ENCODE results near the gene METTL13. TPM values are rescaled to one million over a fixed set of nuclear protein-coding genes. Genes with fewer than 3 reads are reported as not detected.

METTL13 gene
- total and polyA plus RNA-seq, 2 experiments from 2014 or later: 18.8 to 22.0 TPM

DNA sequence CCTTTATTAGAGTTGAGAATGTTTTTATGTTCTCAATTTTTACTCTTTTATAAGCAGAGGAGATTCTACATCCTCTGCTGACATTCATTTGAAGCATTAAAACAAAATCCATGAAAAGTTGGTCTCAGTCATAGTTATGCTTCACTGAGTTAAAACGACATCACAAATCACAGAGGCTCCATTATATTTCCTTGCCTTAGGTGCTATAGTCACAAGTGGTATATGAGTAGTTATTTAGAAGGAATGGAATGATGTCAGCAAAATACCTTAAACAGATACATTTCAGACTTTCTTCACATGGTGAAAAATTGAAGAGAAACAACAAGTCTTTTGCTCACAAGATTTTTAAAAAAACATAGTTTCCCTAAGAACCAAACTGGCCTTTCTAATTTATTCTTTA lies 11.7 kb upstream of the METTL13 start:
- Histone ChIP-seq H3K27ac (no peak overlapping the region), H2AFZ (no peak overlapping the region), H3K4me1 (ENCODE audit: insufficient read depth) (no peaks in the 10 kb centered on the region), H3K4me2 (ENCODE audit: unreplicated experiment) (no peak overlapping the region), H3K9ac (no peak overlapping the region), H3K79me2 (ENCODE audit: insufficient read depth) (no peaks in the 10 kb centered on the region), H3F3A (ENCODE audit: insufficient read depth) (no peaks in the 10 kb centered on the region), H3K27me3 (replicated peaks; ENCODE audit: insufficient read depth) (no peaks in the 10 kb centered on the region), H3K9me2 (ENCODE audit: insufficient read depth) (no peaks in the 10 kb centered on the region), H3K9me3 (ENCODE audit: low read depth) (no peaks in the 10 kb centered on the region), H3K36me3 (ENCODE audit: low read depth) (no peaks in the 10 kb centered on the region), H3K4me3 (no peak overlapping the region), H4K20me1 (ENCODE audit: insufficient read depth) (no peaks in the 10 kb centered on the region)
- in situ Hi-C loops (cut with MboI): no loop called here
- no peak for DNase-seq
- TF ChIP-seq EZH2 (IDR thresholded peaks at IDR 0.05; ENCODE audit: insufficient read depth, poor library complexity, severe bottlenecking) (no peak), EZH2phosphoT487 (IDR thresholded peaks at IDR 0.05; ENCODE audit: insufficient read depth, low read depth) (no peak)
- 42 to 45% methylated on average over 1 of the region's 1 CpG for WGBS, 2 experiments (ENCODE audit: low coverage in 1 of 2, low lambda C conversion rate in 2 of 2, missing lambda C conversion rate in 2 of 2)

DNA sequence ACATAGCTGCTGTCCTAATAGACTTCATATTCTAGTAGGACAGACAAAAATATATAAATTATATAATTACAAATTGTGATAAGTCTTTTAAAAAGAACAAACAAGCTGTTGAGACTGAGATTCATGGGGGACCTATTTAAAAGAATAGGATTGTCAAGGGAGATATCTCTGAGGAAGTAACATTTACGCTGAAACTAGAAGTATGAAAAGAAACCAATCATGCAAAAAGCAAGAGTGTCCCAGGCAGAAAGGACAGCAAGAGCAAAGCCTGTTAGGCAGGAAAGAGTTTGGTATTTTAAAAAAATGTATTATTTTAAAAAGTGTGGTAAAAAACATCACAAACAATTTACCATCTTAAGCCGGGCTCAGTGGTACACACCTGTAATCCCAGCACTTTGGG lies 9.1 kb upstream of the METTL13 start:
- H3K4me1 ChIP-seq (ENCODE audit: insufficient read depth): no peaks in the 10 kb centered on the region
- H2AFZ ChIP-seq: no peak overlapping the region
- no peaks in the 10 kb centered on the region for H3K79me2 ChIP-seq (ENCODE audit: insufficient read depth)
- no peaks in the 10 kb centered on the region for H3K36me3 ChIP-seq (ENCODE audit: low read depth)
- no peak for TF ChIP-seq EZH2 (IDR thresholded peaks at IDR 0.05; ENCODE audit: insufficient read depth, poor library complexity, severe bottlenecking)
- no peak overlapping the region for H3K4me2 ChIP-seq (ENCODE audit: unreplicated experiment)
- H3K9ac ChIP-seq: no peak overlapping the region
- no peak overlapping the region for H3K27ac ChIP-seq
- in situ Hi-C loops (cut with MboI): no loop called here
- no peak for DNase-seq
- no peaks in the 10 kb centered on the region for H3K9me2 ChIP-seq (ENCODE audit: insufficient read depth)
- H3K4me3 ChIP-seq: no peak overlapping the region
- no peaks in the 10 kb centered on the region for H3K27me3 ChIP-seq (replicated peaks; ENCODE audit: insufficient read depth)
- no peaks in the 10 kb centered on the region for H4K20me1 ChIP-seq (ENCODE audit: insufficient read depth)
- no peaks in the 10 kb centered on the region for H3K9me3 ChIP-seq (ENCODE audit: low read depth)
- WGBS, 2 experiments (ENCODE audit: low coverage in 1 of 2, low lambda C conversion rate in 2 of 2, missing lambda C conversion rate in 2 of 2): 73% methylated on average over 2 of the region's 2 CpGs
- H3F3A ChIP-seq (ENCODE audit: insufficient read depth): no peaks in the 10 kb centered on the region

DNA sequence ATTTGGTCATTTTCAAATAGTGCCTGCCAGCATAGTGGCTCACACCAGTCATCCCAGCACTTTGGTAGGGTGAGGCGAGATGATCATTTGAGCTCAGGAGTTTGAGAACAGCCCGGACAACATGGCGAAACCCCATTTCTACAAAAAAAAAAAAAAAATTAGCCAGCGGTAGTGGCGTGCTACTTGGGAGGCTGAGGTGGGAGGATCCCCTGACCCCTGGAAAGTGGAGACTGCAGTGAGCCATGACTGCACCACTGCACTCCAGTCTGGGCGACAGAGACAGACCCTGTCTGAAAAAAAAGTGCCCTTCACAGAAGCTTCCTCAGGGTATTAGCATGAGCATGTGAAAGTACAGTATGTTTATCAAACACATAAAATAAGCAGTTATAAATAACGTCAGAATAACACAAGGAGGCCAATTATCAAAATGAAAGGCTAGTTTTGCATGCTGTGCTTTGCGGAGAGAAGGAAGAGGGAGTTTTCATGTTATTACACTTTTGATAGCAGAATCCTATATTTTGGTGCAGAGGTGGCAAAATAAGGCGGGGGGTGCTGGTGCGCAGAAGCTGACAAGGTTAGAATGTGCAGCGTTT lies 781 bp upstream of the METTL13 start:
- peaks cover 6% of the 10 kb centered on the region for H3F3A ChIP-seq (ENCODE audit: insufficient read depth)

DNA sequence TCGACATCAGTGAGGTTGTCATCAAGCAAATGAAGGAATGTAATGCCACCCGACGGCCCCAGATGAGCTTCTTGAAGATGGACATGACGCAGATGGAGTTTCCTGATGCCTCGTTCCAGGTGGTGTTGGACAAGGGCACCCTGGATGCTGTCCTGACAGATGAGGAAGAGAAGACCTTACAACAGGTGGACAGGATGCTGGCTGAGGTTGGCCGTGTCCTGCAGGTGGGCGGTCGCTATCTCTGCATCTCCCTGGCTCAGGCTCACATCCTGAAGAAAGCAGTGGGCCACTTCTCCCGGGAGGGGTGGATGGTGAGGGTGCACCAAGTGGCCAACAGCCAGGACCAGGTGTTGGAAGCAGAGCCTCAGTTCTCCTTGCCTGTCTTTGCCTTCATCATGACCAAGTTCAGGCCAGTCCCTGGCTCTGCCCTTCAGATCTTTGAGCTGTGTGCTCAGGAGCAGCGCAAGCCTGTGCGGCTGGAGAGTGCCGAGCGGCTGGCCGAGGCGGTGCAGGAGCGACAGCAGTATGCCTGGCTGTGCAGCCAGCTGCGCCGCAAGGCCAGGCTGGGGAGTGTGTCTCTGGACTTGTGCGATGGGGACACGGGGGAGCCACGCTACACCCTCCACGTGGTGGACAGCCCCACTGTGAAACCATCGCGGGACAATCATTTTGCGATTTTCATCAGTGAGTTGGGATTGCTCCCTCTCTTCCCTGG lies 2.5 kb downstream of the METTL13 start:
- no peak overlapping the region for H3K4me2 ChIP-seq (ENCODE audit: unreplicated experiment)
- H3K27ac ChIP-seq: no peak overlapping the region
- peaks cover 61% of the 10 kb centered on the region for H3K79me2 ChIP-seq (ENCODE audit: insufficient read depth)
- no peak overlapping the region for H3K4me3 ChIP-seq
- H3F3A ChIP-seq (ENCODE audit: insufficient read depth): peaks cover 19% of the 10 kb centered on the region
- H3K36me3 ChIP-seq (ENCODE audit: low read depth): 0 out of 2 replicates have a peak, but pooled peaks cover 5% of the 10 kb centered on the region
- DNase-seq: no peak
- H3K9me3 ChIP-seq (ENCODE audit: low read depth): no peaks in the 10 kb centered on the region
- no peaks in the 10 kb centered on the region for H4K20me1 ChIP-seq (ENCODE audit: insufficient read depth)
- peaks cover 13% of the 10 kb centered on the region for H3K4me1 ChIP-seq (ENCODE audit: insufficient read depth)
- TF ChIP-seq EZH2phosphoT487 (IDR thresholded peaks at IDR 0.05; ENCODE audit: insufficient read depth, low read depth): no peak
- no peak for TF ChIP-seq EZH2 (IDR thresholded peaks at IDR 0.05; ENCODE audit: insufficient read depth, poor library complexity, severe bottlenecking)
- no peaks in the 10 kb centered on the region for H3K27me3 ChIP-seq (replicated peaks; ENCODE audit: insufficient read depth)
- WGBS, 2 experiments (ENCODE audit: low coverage in 1 of 2, low lambda C conversion rate in 2 of 2, missing lambda C conversion rate in 2 of 2): 93 to 96% methylated on average over 25 of the region's 25 CpGs
- H3K9me2 ChIP-seq (ENCODE audit: insufficient read depth): no peaks in the 10 kb centered on the region
- in situ Hi-C loops (cut with MboI): no loop called here
- no peak overlapping the region for H2AFZ ChIP-seq
- no peak overlapping the region for H3K9ac ChIP-seq

More for the DNA sequence above, 781 bp upstream of the METTL13 start:
- Histone ChIP-seq H3K4me2 (ENCODE audit: unreplicated experiment) (peak overlapping the region; percentile 70), H3K27ac (peak overlapping the region; percentile 81), H3K4me1 (ENCODE audit: insufficient read depth) (peaks cover 5% of the 10 kb centered on the region), H3K36me3 (ENCODE audit: low read depth) (no peaks in the 10 kb centered on the region), H2AFZ (peak overlapping the region; percentile 92), H3K27me3 (replicated peaks; ENCODE audit: insufficient read depth) (no peaks in the 10 kb centered on the region), H3K4me3 (peak overlapping the region; percentile 69), H4K20me1 (ENCODE audit: insufficient read depth) (no peaks in the 10 kb centered on the region), H3K9ac (peak overlapping the region; percentile 77), H3K79me2 (ENCODE audit: insufficient read depth) (peaks cover 41% of the 10 kb centered on the region), H3K9me3 (ENCODE audit: low read depth) (no peaks in the 10 kb centered on the region), H3K9me2 (ENCODE audit: insufficient read depth) (no peaks in the 10 kb centered on the region)
- no peak for TF ChIP-seq EZH2phosphoT487 (IDR thresholded peaks at IDR 0.05; ENCODE audit: insufficient read depth, low read depth)
- no peak for TF ChIP-seq EZH2 (IDR thresholded peaks at IDR 0.05; ENCODE audit: insufficient read depth, poor library complexity, severe bottlenecking)
- in situ Hi-C loops (cut with MboI): no loop called here
- DNase-seq: no peak
- WGBS, 2 experiments (ENCODE audit: low coverage in 1 of 2, low lambda C conversion rate in 2 of 2, missing lambda C conversion rate in 2 of 2): 26 to 28% methylated on average over 11 of the region's 11 CpGs

Data from GM23248 (cell line).